ENCODE results near the gene NCOA5.

DNA sequence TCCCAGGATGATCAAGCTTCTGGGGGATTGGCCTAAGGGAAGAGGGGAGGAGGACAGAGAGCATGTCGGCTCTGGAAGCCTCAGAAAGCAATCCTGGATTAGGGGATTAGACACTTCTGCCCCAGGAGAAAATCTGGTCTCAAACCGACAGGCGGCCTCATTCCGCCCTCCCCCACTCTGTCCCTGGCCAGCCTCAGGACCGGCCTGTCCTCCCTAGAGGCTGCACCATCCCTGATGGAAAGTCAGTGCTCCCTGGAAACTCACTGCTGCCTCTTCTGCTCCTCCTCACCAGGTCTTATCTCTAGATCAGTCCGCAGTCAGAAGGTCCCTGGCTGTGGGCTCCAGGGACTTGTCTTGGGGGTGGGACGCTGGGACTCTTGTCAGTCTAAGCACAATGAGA is 61.7 kb downstream of the NCOA5 start:
- TF ChIP-seq, protein P1, sequence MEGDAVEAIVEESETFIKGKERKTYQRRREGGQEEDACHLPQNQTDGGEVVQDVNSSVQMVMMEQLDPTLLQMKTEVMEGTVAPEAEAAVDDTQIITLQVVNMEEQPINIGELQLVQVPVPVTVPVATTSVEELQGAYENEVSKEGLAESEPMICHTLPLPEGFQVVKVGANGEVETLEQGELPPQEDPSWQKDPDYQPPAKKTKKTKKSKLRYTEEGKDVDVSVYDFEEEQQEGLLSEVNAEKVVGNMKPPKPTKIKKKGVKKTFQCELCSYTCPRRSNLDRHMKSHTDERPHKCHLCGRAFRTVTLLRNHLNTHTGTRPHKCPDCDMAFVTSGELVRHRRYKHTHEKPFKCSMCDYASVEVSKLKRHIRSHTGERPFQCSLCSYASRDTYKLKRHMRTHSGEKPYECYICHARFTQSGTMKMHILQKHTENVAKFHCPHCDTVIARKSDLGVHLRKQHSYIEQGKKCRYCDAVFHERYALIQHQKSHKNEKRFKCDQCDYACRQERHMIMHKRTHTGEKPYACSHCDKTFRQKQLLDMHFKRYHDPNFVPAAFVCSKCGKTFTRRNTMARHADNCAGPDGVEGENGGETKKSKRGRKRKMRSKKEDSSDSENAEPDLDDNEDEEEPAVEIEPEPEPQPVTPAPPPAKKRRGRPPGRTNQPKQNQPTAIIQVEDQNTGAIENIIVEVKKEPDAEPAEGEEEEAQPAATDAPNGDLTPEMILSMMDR (IDR thresholded peaks at IDR 0.05): no peak
- no peak for TF ChIP-seq ZFX (IDR thresholded peaks at IDR 0.05; ENCODE audit: borderline replicate concordance)
